Testis (tissue), 2 donors: ENCODE data around the gene IFI30.

ENCODE experiments used
- CTCF ChIP-seq, 3 experiments: fragments of 450-650 bp in 2 of 3; fragments of 200-600 bp in 1 of 3; sonication (generic) in 1 of 3; IDR thresholded peaks; one replicate each; pipeline ENCODE4 v1.5.1; 2016 to 2019; ENCODE audit warnings: antibody characterized with exemption in 3 of 3, mild to moderate bottlenecking in 2 of 3, moderate library complexity in 1 of 3
- POLR2A ChIP-seq: fragments of 450-650 bp; IDR thresholded peaks from one replicate; pipeline ENCODE4 v1.6.1; 2017; ENCODE audit warnings: antibody characterized with exemption, mild to moderate bottlenecking, moderate library complexity

DNA sequence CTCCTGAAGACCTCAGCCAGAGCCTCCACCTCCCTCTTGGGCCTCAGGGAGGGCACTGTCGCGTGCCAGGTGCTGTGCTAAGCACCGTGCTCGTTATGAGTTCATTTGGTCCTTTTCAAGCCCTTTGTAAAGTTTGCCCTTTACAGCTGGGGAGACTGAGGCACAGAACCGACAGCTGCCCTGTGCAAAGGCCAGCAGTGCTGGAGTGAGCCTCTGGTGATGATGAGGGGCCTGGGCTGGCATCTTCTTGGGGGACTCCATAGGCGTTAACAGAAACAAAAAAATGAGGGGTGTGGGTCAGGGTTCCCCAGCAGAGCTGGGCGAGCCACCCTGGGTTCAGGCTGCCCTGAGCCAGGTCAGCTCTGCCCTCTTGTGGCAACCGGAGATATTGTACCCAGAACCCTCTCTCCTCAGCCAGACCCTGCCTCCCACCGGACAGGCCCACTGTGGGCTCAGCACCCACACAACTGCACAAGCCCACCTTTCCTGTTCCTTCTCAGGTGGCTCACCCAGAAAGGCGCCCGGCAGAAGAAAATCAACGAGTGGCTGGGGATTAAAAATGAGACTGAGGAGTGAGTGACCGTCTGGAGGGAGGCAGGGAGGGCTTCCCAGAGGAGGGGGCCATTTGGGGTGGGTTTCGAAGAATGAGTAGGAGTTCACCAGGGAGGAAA is 5.5 kb upstream of the IFI30 start:
- peak; percentile 49 to 69 (median 69) for TF ChIP-seq CTCF (IDR thresholded peaks at IDR 0.05)
- no peak for TF ChIP-seq POLR2A
